ENCODE data around the gene RPS15A.

The RPS15A gene

DNA sequence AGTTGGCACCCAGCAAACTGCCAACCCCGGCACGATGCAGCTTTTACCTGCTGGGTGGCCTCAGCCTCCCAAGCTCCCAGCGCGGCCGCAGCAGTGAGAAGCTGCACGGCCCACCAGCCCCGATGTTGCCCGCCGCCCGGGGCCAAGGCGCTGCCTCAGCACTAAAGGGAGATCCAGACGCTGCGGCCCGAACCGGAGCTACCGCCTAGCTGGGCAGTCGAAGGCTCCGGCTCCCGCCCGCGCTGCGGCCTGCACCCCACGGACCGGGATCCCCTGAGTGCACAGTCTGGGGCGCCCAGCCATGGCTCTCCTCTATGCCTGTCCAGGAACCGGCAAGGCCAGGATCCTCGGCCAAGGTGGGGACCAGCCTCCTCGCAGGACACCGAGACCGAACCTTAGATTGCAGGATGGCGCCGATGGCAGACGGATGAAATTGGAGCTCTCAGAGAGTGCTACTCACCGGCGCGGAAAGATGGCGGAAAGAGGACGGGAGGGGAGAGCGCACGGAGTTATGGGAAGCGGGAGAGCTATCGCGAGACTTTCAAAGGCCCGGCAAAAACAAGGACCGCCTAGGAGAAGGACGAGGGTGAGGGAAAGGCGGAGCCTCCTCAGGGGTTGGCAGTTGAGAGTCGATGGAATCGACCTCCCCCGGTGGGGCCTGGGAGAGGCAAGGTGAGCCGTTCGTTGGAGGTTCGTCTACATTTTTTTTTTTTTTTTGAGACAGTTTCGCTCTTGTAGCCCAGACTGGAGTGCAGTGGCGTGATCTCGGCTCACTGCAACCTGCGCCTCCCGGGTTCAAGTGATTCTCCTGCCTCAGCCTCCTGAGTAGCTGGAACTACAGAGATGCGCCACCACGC lies at the start of gene RPS15A:
RPS15A (minus strand) TSS at position 485 of the 857 bp plus-strand sequence. CDS start 1,221 bp downstream, outside the sequence.
- in situ Hi-C loops (cut with HindIII; ENCODE audit: low sequenced_read_pairs), result no loop called here

DNA sequence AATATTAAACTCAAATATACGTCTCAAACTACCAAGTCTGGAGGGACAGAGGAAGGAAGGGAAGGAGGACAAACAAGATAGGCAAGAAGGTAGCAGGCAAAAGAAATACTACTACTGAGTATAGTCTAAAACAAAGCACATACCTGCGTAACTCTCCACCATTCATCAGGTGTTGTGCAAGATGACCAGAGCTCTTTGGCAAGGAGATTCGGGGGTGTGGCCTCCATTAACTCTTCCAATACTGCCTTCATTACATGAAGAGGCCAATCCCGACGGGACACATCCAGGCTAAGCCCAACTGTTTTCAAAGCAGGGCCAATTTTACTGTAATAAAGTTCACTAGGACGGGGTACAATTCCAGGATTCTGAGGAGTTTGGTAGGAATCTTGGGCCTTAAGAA lies 49.4 kb upstream of the RPS15A start:
- in situ Hi-C loops (cut with HindIII; ENCODE audit: low sequenced_read_pairs), result no loop called here

DNA sequence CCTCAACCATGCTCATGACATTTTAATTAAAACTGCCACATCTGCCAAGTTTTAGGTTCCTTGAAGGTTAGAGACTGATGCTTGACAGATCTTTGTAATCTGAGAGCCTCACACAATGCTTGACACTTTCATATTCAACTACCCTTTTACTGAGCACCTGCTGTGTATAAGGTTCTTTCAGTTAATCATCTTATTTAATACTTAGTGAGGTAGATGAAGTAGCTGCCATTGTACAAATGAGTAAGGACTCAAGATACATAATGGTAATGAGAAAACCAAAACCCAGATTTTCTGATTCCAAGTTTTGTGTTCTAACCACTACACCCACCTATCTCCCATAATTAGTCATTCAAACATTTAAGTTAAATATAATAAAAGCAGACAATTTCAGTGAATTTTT lies 46.6 kb upstream of the RPS15A start:
- in situ Hi-C loops (cut with HindIII; ENCODE audit: low sequenced_read_pairs), result no loop called here

DNA sequence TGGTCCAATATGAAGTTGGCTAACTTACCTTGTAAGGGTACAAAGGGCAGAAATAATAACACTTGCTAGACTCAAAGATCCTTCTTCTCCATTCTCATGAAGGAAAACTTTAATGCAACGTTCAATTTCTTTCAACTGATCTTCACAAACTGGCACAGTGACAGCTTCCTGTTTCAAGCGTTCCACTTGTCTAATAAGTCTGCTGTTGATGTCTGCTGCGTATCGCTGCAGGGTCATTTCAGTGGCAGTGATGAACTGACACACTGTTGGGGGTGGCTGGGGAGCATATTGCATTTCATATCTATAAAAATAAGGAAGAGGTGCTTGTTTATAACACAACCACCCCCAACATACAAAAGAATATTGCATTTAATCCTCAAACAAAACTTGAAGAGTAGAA lies 44.7 kb upstream of the RPS15A start:
- in situ Hi-C loops (cut with HindIII; ENCODE audit: low sequenced_read_pairs), result no loop called here

DNA sequence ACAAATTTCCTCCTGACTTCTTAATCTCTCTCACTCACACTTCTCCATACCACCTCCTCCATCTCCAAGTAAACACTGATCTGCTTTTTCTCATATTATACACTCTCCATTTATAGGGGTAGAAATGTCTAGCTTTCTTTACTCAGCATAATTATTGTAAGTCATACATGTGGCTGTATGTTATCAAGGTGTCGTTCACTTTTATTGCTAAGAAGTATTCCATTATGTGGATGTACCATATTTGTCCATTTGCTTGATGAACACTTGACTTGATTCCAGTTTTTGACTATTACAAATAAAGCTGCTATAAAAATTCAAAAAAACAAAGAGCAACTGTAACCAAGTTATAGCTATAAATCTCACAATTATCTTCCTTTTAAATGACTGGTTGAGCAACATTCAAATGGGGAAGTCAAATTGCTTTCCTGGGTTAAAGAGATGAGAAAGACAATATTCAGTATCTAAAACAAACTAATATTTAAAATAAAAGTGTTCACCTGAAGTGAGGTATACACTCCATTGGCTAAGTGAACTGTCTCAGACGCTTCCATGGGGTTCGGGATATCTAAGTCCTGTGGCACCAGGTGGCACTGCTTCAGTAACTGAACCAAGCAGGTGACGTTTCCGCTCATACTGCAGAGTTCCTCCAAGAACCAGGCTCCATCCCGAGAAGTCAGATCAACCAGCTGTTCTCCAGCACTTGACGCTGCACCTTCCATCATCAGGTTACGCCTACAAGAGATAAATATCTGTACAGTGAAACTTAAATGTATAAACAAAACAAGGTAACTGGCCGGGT lies 43.8 kb upstream of the RPS15A start:
- in situ Hi-C loops (cut with HindIII; ENCODE audit: low sequenced_read_pairs), result no loop called here

DNA sequence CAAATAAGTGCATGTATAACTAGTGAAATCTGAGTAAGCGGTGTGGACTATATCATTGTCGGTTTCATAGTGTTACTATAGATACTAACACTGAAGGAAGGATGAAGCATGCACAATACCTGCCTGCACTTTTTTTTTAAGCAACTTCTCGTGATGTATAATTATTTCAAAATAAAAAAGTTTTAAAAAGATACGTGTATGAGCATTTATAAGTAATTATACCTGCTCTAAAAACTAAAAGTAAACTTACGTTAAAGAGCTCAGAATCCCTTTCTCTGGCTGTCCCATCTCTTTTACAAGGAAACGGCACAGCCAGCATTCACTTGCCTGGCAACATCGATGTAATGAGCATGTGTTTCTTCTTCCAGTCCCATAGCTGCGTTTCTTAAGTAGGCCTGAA lies 42.5 kb upstream of the RPS15A start:
- in situ Hi-C loops (cut with HindIII; ENCODE audit: low sequenced_read_pairs), result no loop called here

DNA sequence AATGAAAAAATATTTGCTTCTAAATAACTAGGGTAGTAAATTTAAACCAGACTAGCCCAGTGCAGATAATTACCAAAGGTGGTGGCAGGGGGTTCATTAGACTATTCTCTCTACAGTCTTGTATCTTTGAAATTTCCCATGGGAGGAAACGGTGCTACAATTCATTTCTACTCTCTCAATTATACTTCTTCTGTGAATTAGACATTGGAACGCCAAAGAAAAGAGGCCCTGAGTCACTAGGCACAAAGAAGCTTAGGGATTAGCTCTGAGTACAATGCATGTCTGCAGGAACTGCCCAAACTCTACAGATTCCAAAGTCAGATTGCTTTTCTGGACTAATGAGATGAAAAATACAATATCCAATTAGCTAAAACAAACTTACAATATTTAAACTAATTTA lies 41.9 kb upstream of the RPS15A start:
- in situ Hi-C loops (cut with HindIII; ENCODE audit: low sequenced_read_pairs), result no loop called here

DNA sequence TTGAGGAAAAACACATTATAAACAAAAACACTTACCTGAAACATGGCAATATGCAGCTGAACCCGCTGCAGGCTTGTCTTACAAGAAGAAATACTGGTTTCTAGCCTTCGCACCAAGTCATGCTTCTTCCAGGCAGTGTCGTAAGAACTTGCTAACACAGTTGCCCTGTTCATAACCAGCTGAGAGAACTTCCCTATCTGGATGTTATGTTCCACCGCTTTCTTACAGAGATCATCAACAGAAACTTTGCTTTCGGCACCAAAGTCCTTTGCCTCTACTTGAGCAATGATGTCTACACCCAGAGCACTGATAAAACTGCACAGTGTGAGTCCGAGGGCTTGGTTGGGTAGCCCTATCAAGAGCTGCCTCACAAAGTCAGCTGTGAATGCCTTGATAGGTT lies 39.1 kb upstream of the RPS15A start:
- in situ Hi-C loops (cut with HindIII; ENCODE audit: low sequenced_read_pairs), result no loop called here

DNA sequence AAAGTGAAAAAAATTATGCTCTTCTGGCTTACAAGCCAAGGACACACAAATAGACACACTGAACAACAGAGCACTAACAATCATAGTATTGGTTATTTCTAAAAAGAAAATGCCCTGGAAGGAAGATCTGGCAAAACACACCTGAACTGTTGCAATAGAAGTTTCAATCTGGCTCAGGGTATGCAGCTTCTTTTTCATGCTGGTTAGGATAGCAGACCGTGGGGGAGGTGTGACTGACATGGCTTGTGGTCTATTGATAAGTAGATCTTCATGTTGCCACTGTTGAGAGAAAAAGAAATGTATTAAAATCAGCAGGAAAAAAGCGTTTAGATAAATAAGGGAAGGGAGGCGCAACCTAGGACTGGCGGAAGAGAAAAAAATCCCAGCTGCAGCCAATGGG lies 37.8 kb upstream of the RPS15A start:
- in situ Hi-C loops (cut with HindIII; ENCODE audit: low sequenced_read_pairs), result no loop called here

DNA sequence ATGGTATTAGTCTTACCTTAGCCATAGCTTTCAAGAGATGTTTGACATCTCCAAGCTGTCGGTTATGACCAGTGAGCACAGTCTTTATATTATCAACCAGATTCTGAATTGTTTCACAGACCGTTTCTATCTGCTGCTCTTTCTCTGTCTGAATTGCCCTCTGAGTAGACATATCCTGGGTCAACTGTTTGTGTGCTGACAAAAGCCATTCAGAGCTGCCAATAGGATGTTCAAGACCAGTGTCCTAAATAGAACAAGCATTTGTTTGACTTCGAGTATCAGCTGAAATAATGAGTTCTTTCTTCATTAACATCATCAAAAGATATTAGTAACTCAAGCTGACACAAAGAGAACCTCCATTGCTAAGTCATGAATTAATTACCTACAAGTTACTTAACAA lies 26.2 kb upstream of the RPS15A start:
- in situ Hi-C loops (cut with HindIII; ENCODE audit: low sequenced_read_pairs), result loop anchor here (25.0 kb wide), 1 partner anchor 146 kb away; no protein-coding TSS in a partner anchor

DNA sequence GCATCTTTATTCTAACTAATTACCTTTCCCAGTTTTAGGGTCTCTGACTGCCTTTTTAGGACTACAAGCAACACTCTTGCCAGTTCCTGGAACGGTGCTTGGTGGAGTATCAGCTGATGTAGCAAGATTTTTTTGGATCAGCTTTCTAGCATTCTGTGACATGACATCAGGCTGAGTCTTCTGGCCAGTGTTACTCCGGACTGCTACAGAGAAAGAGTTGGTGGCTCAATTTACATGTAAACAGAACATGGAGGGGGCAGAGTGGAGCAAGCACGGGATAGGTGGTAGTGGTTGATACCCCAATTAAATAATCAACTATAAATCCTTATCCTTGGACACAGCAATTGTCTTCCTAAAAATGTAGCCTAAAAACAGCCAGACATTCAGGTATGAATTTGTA lies 21.8 kb upstream of the RPS15A start:
- in situ Hi-C loops (cut with HindIII; ENCODE audit: low sequenced_read_pairs), result loop anchor here (25.0 kb wide), 1 partner anchor 150 kb away; no protein-coding TSS in a partner anchor

DNA sequence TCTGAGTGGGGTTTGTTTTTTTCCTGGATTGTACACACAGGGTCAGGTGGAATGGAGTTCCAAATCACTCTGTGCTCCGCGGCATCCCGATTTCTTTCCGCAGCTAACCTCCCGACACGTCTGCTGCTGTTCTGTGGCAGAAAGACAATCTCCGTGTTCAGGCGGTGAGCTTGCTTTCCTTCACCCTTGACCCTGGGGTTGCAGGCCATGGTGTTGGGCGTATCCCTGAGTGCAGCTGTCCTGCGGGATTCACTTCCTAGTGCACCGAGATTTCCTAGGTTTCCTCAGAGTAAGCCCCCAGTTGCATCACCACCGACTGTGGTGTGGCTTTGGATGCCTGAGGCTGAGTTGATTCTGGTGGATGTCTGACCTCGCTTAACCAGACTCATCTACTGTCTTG lies 19.0 kb upstream of the RPS15A start:
- in situ Hi-C loops (cut with HindIII; ENCODE audit: low sequenced_read_pairs), result loop anchor here (25.0 kb wide), 1 partner anchor 153 kb away; no protein-coding TSS in a partner anchor

DNA sequence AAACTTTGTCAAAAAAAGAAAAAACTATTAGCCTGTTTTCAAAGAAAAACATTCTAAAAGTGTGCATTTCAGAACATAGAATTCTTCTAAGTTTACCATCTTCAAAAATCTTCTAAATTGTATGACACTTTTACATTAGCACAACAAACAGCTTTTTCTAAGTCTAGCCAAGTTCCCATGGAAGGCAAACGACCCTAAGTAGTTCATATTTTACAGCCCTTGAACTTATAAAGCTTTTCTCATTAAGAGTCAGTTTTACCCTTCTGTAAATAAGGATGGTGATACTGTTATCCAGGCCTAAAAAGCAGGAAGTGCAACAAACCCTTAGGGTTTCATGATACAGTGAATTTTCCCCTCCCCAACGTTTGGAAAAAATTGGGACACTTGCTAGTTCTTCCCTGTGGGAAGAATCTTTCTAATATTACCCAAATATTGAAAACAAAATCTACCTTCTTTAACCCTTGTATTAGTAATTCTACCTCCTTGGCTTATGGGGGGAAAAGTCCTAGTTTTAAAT lies 15.2 kb upstream of the RPS15A start:
- in situ Hi-C loops (cut with HindIII; ENCODE audit: low sequenced_read_pairs), result loop anchor here (25.0 kb wide), 1 partner anchor 157 kb away; no protein-coding TSS in a partner anchor

DNA sequence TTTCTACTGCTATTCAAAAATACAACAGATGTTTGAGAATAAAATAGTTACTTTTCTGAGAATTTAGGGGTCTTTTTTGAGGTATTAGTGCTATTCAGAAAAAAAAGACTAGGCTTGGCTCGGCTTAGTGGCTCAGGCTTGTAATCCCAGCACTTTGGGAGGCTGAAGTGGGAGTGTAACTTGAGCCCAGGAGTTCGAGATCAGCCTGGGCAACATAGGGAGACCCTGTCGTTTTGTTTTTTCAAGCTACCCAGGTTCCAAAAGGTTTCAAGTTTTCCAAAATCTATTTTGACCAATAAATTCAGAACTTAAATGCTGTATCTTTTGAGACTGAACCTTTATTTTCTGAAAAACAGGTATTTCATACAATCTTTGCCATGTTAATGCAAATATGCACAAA lies 14.4 kb upstream of the RPS15A start:
- in situ Hi-C loops (cut with HindIII; ENCODE audit: low sequenced_read_pairs), result loop anchor here (25.0 kb wide), 1 partner anchor 158 kb away; no protein-coding TSS in a partner anchor

DNA sequence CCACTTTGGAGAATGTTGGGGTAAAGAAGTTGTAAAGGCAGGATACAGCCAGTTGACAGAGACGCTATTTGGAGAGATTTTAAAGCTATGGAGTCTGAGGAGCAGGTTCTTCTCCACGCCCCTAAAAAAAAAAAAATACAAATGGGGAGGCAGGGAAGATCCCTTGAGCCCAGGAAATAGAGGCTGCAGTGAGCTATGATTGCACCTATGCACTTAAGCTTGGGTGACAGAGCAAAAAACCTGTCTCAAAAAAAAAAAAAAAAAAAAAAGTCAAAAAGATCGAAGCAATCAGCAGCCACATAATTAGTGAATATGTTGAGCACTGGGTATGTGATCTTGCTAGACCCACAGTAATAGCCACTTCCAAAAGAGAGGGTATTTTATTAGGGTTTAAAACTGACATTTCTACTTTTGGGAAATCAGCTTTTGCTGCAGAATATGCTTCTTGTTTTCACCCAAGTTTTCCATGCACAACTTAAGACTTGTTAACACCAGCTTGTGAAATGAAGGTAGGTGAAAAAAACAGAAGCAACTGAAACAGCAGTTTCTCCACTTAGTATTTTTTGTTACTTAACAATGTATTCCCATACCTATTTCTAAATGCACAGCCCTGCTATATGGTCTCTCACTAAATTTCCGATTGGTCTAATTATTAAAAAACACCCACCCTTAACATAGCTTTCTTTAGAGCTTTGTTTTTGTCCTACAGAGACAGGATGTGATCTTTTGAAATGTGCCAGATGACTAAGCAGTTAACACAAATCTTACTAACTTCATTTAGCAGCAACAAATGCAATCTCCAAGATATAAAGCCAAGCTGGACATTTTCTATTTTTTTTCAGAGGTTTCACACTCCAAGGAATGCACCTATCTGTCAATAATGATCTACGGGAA lies 13.7 kb upstream of the RPS15A start:
- in situ Hi-C loops (cut with HindIII; ENCODE audit: low sequenced_read_pairs), result loop anchor here (25.0 kb wide), 1 partner anchor 158 kb away; no protein-coding TSS in a partner anchor

DNA sequence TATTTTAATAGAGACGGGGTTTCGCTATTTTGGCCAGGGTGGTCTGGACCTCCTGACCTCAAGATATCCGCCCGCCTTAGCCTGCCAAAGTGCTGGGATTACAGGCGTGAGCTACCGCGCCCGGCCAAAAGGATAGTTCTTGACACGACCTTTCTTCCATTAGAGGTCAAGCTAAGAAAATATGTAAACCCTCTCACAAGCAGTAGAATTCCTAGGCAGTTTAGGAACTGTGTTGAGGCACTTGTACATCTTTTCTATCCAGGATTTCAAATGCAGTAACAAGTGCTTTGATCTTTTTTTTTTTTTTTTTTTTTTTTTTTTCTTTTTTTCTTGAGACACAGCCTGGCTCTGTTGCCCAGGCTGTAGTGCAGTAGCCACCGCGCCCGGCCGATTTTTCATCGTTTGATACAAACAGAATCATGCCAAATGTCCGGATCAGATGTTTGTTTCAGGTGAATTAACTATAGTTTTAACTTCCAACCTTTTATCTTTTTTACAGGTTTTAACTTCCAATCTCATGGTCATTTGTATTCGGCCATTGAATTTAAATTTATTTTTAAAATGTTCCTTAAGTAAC lies 12.7 kb upstream of the RPS15A start:
- in situ Hi-C loops (cut with HindIII; ENCODE audit: low sequenced_read_pairs), result loop anchor here (25.0 kb wide), 1 partner anchor 159 kb away; no protein-coding TSS in a partner anchor

DNA sequence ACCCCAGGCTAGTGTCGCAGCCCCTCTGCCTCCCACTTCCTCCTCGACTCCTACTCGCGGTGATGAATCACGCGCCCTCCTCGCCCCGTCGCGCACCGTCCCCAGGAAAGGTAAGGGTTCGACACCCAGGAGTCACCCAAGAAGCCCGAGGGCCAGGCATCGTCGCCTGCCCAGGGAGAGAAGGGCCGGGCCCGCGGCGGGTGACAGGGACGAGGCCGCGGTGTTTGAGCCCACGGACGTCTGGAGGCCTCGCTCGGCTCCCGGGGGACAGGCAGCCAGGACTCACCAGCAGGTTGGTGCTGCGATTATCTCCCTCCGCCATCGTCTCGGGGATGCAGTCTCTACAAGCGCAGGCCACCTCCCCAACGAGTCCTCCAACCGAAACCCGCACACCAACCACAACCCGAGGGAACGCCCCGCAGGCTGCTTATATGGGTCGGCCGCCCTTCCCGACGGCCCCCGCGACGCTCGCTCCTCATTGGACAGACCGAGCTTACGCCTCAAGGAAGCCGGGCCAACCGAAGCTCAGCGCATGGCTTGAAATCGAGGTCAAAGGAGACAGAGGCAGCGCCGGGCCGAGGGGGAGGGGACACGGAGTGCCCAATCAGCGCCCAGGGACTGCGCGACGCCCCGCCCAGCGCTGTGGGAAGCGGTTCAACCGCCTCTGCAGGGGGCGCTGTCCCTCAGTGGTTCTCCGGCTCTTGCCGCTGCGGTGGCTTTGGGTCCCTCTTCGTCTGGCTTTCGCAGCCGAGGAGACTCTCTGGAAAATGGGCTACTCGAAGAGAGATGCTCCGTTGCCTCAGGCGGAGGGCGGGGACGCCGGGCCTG lies 11.2 kb upstream of the RPS15A start, which contains the start of gene ARL6IP1:
ARL6IP1 (minus strand) TSS at position 405 of the 828 bp plus-strand sequence; CDS start at position 322, 83 bp downstream.
- in situ Hi-C loops (cut with HindIII; ENCODE audit: low sequenced_read_pairs), result loop anchor here (25.0 kb wide), 1 partner anchor 161 kb away; no protein-coding TSS in a partner anchor

DNA sequence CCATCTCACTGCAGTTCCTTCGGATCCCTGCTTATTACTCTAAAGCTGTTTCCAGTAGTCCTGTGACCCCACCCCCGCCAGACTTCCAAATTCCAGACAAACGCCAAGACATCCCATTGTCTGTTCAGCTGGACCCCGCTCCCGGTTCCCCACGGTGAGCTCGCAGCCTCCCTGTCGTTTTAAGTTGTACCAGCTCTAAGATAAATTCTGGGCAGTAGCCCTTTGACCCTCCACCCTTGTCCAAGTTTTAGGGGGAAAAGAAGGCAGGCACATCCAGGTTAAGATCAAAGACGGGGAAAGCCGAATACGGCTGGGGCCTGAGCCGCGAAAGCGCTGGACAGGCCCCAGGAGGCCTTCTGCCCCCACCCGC lies 10.6 kb upstream of the RPS15A start:
- in situ Hi-C loops (cut with HindIII; ENCODE audit: low sequenced_read_pairs), result loop anchor here (25.0 kb wide), 1 partner anchor 162 kb away; no protein-coding TSS in a partner anchor

DNA sequence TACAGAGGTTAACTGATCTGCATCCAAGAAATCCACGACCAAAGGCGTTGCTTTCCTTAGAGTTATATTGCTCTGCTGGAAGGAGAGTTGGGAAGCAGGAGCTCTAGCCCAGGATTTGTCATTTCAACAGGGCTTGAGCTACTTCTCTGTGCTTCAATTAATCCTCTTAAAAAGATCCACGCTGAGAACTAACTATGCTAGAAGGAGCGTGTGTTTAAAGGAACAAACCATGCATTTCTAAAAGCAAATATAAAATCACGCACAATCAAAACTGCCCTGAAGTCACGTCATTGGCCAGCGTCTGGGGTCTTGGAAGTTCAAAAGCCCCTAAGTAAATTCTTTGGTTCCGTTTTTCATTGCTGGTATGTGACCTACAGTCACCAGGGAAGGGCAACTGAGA lies 10.2 kb upstream of the RPS15A start:
- in situ Hi-C loops (cut with HindIII; ENCODE audit: low sequenced_read_pairs), result loop anchor here (25.0 kb wide), 1 partner anchor 162 kb away; no protein-coding TSS in a partner anchor
